SIG-M5 treated with dmso at 0.1 percent for 504 hours (cell line): ENCODE results near the gene CDC34.
A peak's percentile ranks its signal among the peaks of the same experiment; 100 is the strongest.

Source experiments
- DNase-seq: peaks from one replicate; lab custom pipeline; 2025; ENCODE audit not compliant: unreplicated experiment; lab: John Stamatoyannopoulos, UW

Gene CDC34

GRCh38 chr19:541699-542098, 10.1 kb downstream of the CDC34 start:
- no peak for DNase-seq

GRCh38 chr19:542173-542866, 10.8 kb downstream of the CDC34 start:
- DNase-seq: no peak

- no peak for DNase-seq
These were observed 12.5 kb downstream of the CDC34 start, which contains the start of gene GZMM for GRCh38 chr19:543910-544608. Gene GZMM (plus strand): TSS chr19:544053. CDS start chr19:544072, 19 bp downstream.

- DNase-seq: no peak
These were observed 15.6 kb downstream of the CDC34 start for GRCh38 chr19:547117-547516.

GRCh38 chr19:547836-548720, 16.5 kb downstream of the CDC34 start:
- no peak for DNase-seq

GRCh38 chr19:548886-549830, 17.6 kb downstream of the CDC34 start:
- DNase-seq: no peak

- no peak for DNase-seq
These were observed 23.3 kb downstream of the CDC34 start for GRCh38 chr19:554817-555216.

GRCh38 chr19:555474-555808, 23.9 kb downstream of the CDC34 start:
- DNase-seq: no peak

GRCh38 chr19:556611-557382, 25.2 kb downstream of the CDC34 start:
- DNase-seq: no peak

GRCh38 chr19:558770-559439, 27.3 kb downstream of the CDC34 start:
- no peak for DNase-seq

GRCh38 chr19:560121-560520, 28.6 kb downstream of the CDC34 start:
- no peak for DNase-seq

- DNase-seq: peak; percentile 99
These were observed 34.8 kb downstream of the CDC34 start for GRCh38 chr19:566403-566802.

- no peak for DNase-seq
These were observed 35.3 kb downstream of the CDC34 start for GRCh38 chr19:566844-567243.

GRCh38 chr19:567296-567900, 35.8 kb downstream of the CDC34 start:
- DNase-seq: no peak

- DNase-seq: no peak
These were observed 38.7 kb downstream of the CDC34 start for GRCh38 chr19:570251-570686.

- peak; percentile 67 for DNase-seq
These were observed 39.5 kb downstream of the CDC34 start for GRCh38 chr19:570937-571565.

- DNase-seq: peak; percentile 69
These were observed 40.0 kb downstream of the CDC34 start for GRCh38 chr19:571566-571974.

GRCh38 chr19:572140-572742, 40.7 kb downstream of the CDC34 start, which contains the start of gene BSG:
Gene BSG (plus strand): TSS chr19:572596. CDS start chr19:572635, 39 bp downstream.
- DNase-seq: peak; percentile 93
